NCI-H524 (cell line): Measurements from ENCODE around the gene HNRNPA2B1.

Experiments used
- DNase-seq, 2 experiments: peaks; one replicate each; lab custom pipeline; 2025; lab: John Stamatoyannopoulos, UW

The HNRNPA2B1 gene

DNA sequence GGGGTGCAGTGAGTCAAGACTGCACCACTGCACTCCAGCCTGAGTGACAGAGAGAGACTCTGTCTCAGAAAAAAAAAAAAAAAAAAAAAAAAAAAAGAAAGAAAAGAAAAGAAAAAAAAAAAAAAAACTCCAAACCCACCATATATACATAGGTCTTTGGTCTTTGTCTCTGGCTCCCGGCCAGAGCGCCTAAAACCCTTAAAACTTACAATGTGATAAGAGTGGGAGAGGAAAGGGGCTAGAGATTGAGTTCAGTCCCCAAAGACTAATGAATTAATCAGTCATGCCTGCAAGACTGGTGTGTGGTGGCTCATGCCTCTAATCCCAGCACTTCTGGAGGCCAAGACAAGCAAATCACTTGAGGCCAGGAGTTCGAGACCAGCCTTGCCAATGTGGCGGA is 55.3 kb downstream of the HNRNPA2B1 start:
- no peak for DNase-seq

DNA sequence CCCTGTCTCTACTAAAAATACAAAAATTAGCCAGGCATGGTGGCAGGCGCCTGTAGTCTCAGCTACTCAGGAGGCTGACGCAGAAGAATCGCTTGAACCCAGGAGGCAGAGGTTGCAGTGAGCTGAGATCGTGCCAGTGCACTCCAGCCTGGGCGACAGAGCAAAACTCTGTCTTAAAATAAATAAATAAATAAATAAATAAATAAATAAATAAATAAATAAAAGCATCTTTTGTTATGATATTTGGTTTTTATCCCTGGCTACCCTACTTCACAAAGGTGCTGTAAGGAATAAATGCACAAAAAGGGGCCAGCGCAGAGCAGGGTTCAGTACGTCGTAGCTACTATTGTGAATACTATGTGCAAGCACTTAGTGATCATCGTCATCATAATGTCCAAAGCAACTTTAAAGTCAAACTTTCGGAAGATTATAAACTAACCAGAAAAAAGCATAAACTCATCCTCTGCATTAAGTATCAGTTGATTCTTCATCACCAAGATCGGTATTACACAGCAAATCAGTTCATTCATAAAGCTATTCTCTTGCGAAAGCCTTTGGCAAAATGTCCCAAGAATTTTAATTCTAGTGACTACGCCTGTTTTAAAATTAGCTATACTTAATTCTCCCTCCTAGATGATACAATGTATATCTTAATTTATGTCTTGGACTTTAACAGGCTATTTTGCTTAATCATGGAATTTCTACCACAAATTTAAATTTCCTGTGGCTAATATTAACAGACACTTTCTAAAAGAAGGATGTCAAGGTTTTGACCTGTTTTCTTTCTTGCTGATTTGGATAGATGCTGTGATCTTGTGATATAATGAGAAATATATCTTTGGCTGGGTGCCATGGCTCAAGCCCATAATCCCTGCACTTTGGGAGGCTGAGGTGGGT is 56.1 kb downstream of the HNRNPA2B1 start:
- no peak for DNase-seq

- DNase-seq = no peak
Measured at GRCh38 chr7:26143298-26144048, 57.1 kb downstream of the HNRNPA2B1 start.

GRCh38 chr7:26141077-26141476 is 59.5 kb downstream of the HNRNPA2B1 start:
- no peak for DNase-seq

DNA sequence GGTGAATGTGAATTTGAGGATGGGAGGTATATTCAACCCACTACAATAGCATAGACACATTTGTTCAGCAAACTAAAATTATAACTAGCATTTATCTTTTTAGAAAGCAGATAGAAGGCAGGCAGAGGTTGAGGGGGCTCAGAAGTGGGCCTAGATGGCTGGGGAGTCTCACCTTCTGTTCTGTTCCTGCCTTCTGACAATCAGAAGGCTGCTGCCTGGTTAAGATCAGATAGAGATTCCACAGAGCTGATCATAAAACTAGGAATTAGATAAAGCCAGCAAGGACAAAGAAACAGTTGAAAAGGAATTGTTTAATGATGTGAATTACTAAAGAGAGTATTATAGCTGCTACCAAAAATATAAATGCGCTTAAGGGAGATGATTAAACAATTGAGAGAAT is 60.2 kb downstream of the HNRNPA2B1 start:
- no peak for DNase-seq
